ENCODE results near the gene CYSTM1.

DNA sequence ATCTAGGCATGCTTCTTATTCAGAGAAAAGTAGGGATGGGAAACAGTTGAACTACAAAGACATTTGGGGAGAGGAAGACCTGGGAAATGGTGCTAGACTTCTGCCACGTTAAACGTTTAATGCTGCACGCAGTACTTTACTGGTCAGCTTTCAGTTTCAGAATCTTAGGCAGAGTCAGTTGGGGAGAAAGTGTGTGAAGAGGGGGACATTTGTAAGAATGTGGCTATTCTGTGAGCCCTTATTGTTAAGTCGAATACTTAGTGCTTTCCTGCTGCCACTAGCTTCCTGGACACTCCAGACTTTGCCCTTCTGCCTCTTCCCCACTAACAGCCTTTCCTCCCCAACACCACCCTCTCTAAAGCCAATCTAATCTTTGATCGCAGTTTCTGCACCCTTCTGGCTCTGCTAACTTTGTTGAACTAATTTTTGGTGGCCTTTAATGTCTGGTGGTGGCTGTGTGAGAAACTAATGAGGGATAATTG, 6.1 kb downstream of the CYSTM1 start:
- TF ChIP-seq EZH2 (IDR thresholded peaks at IDR 0.05; ENCODE audit: borderline replicate concordance, insufficient read depth, low read length, poor library complexity, severe bottlenecking): no peak
- TF ChIP-seq, protein P1, sequence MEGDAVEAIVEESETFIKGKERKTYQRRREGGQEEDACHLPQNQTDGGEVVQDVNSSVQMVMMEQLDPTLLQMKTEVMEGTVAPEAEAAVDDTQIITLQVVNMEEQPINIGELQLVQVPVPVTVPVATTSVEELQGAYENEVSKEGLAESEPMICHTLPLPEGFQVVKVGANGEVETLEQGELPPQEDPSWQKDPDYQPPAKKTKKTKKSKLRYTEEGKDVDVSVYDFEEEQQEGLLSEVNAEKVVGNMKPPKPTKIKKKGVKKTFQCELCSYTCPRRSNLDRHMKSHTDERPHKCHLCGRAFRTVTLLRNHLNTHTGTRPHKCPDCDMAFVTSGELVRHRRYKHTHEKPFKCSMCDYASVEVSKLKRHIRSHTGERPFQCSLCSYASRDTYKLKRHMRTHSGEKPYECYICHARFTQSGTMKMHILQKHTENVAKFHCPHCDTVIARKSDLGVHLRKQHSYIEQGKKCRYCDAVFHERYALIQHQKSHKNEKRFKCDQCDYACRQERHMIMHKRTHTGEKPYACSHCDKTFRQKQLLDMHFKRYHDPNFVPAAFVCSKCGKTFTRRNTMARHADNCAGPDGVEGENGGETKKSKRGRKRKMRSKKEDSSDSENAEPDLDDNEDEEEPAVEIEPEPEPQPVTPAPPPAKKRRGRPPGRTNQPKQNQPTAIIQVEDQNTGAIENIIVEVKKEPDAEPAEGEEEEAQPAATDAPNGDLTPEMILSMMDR (IDR thresholded peaks at IDR 0.05; ENCODE audit: poor library complexity, severe bottlenecking): no peak

Data from neural cell (in vitro differentiated cells).